ENCODE measurements around the gene LHX1. TPM values are rescaled to one million over a fixed set of nuclear protein-coding genes. Genes with fewer than 3 reads are reported as not detected.

LHX1 gene
- total RNA-seq (2014; rRNA removed; shearing (Covaris generic)) = 0.39 and 0.97 TPM in 2 replicates

- DNase-seq (ENCODE audit: low spot score) = no peak
Measured at GRCh38 chr17:36937001-36937958, at the start of gene LHX1. Gene LHX1 (plus strand): TSS chr17:36937475. CDS start chr17:36938198, 723 bp downstream.

- no peak for DNase-seq (ENCODE audit: low spot score)
Measured at GRCh38 chr17:36888236-36888951, 48.9 kb upstream of the LHX1 start.

- no peak for DNase-seq (ENCODE audit: low spot score)
Measured at GRCh38 chr17:36889770-36890349, 47.4 kb upstream of the LHX1 start.

GRCh38 chr17:36890398-36891168, 46.7 kb upstream of the LHX1 start:
- no peak for DNase-seq (ENCODE audit: low spot score)

- no peak for DNase-seq (ENCODE audit: low spot score)
Measured at GRCh38 chr17:36892112-36892838, 45.0 kb upstream of the LHX1 start.

- no peak for DNase-seq (ENCODE audit: low spot score)
Measured at GRCh38 chr17:36894177-36894576, 43.1 kb upstream of the LHX1 start.

- no peak for DNase-seq (ENCODE audit: low spot score)
Measured at GRCh38 chr17:36894925-36895324, 42.4 kb upstream of the LHX1 start.

- no peak for DNase-seq (ENCODE audit: low spot score)
Measured at GRCh38 chr17:36899250-36900159, 37.8 kb upstream of the LHX1 start.

- DNase-seq (ENCODE audit: low spot score) = no peak
Measured at GRCh38 chr17:36900160-36900512, 37.1 kb upstream of the LHX1 start.

- peak; percentile 67 for DNase-seq (ENCODE audit: low spot score)
Measured at GRCh38 chr17:36901506-36901905, 35.8 kb upstream of the LHX1 start.

- DNase-seq (ENCODE audit: low spot score) = no peak
Measured at GRCh38 chr17:36907407-36907806, 29.9 kb upstream of the LHX1 start.

- DNase-seq (ENCODE audit: low spot score) = no peak
Measured at GRCh38 chr17:36910513-36910912, 26.8 kb upstream of the LHX1 start.

GRCh38 chr17:36911001-36911400, 26.3 kb upstream of the LHX1 start:
- DNase-seq (ENCODE audit: low spot score) = no peak

GRCh38 chr17:36913132-36913531, 24.1 kb upstream of the LHX1 start:
- DNase-seq (ENCODE audit: low spot score) = no peak

GRCh38 chr17:36918211-36918691, 19.0 kb upstream of the LHX1 start:
- DNase-seq (ENCODE audit: low spot score) = peak; percentile 76

GRCh38 chr17:36919407-36919968, 17.8 kb upstream of the LHX1 start:
- DNase-seq (ENCODE audit: low spot score) = no peak

- DNase-seq (ENCODE audit: low spot score) = peak; percentile 75
Measured at GRCh38 chr17:36920032-36921005, 17.0 kb upstream of the LHX1 start.

Data from H4 (cell line).